NCI-H2107 treated with DMSO at 0.1 percent for 48 hours (cell line): ENCODE results near the gene CPA5.

Experiments
- DNase-seq: peaks from one replicate; lab custom pipeline; 2025; ENCODE audit not compliant: unreplicated experiment; lab: John Stamatoyannopoulos, UW

CPA5 gene

GRCh38 chr7:130377178-130377577 lies 32.6 kb downstream of the CPA5 start:
- DNase-seq: no peak

GRCh38 chr7:130379019-130379418 lies 34.4 kb downstream of the CPA5 start:
- DNase-seq: no peak

- no peak for DNase-seq
Measured at GRCh38 chr7:130379532-130379920, 34.9 kb downstream of the CPA5 start.

- no peak for DNase-seq
Measured at GRCh38 chr7:130379921-130380860, 35.6 kb downstream of the CPA5 start, which contains the start of gene CPA1. TSS of gene CPA1 (plus strand) at chr7:130380494. CDS start at chr7:130380521, 27 bp downstream.

GRCh38 chr7:130380861-130381455 lies 36.3 kb downstream of the CPA5 start:
- peak; percentile 7 for DNase-seq

- DNase-seq: no peak
Measured at GRCh38 chr7:130381468-130382312, 37.1 kb downstream of the CPA5 start.

- no peak for DNase-seq
Measured at GRCh38 chr7:130383187-130383980, 38.8 kb downstream of the CPA5 start.

GRCh38 chr7:130384371-130384801 lies 39.8 kb downstream of the CPA5 start:
- DNase-seq: no peak

- no peak for DNase-seq
Measured at GRCh38 chr7:130384841-130385599, 40.4 kb downstream of the CPA5 start.

GRCh38 chr7:130385600-130386066 lies 41.0 kb downstream of the CPA5 start:
- DNase-seq: no peak

GRCh38 chr7:130386876-130387275 lies 42.3 kb downstream of the CPA5 start:
- DNase-seq: no peak

GRCh38 chr7:130387306-130387627 lies 42.7 kb downstream of the CPA5 start:
- DNase-seq: no peak

- no peak for DNase-seq
Measured at GRCh38 chr7:130387628-130388403, 43.2 kb downstream of the CPA5 start.

- DNase-seq: no peak
Measured at GRCh38 chr7:130388671-130389070, 44.1 kb downstream of the CPA5 start.

- no peak for DNase-seq
Measured at GRCh38 chr7:130390486-130390885, 45.9 kb downstream of the CPA5 start.

- no peak for DNase-seq
Measured at GRCh38 chr7:130393101-130393561, 48.5 kb downstream of the CPA5 start.

- DNase-seq: no peak
Measured at GRCh38 chr7:130393841-130394411, 49.3 kb downstream of the CPA5 start.

- no peak for DNase-seq
Measured at GRCh38 chr7:130394421-130395195, 50.0 kb downstream of the CPA5 start.
